ENCODE data around the gene VARS2.

VARS2 gene

DNA sequence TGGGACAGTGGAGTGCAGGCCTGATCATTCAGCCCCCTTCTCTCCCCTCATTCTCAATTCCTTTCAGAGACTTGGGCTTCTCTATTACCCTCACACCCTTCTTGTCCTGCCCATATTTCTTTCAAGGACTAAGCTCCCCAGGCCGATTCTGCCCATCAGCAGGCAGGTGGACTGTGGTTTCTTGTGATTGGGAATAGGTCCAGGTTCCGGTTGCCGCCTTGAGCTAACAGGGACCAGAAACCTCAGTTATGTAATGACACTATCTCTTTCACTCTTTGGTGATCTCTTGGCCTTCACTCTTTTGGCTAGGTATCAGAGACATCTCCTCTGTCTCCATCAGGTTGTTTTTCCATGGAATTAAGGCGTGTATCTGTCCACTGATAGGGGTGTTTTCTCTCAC, 33.2 kb downstream of the VARS2 start:
- POLR2A ChIA-PET, result no interaction called here
- no peak for DNase-seq (ENCODE audit: low read depth, low spot score)
- no peak overlapping the region for H3K4me3 ChIP-seq (ENCODE audit: low read depth, low read length)
- CTCF ChIA-PET, result interaction anchor here (2.2 to 2.7 kb wide), 2 partner anchors 123 to 140 kb away, joined by 9 to 16 read pairs; no protein-coding TSS in a partner anchor
- TF ChIP-seq, protein P1, sequence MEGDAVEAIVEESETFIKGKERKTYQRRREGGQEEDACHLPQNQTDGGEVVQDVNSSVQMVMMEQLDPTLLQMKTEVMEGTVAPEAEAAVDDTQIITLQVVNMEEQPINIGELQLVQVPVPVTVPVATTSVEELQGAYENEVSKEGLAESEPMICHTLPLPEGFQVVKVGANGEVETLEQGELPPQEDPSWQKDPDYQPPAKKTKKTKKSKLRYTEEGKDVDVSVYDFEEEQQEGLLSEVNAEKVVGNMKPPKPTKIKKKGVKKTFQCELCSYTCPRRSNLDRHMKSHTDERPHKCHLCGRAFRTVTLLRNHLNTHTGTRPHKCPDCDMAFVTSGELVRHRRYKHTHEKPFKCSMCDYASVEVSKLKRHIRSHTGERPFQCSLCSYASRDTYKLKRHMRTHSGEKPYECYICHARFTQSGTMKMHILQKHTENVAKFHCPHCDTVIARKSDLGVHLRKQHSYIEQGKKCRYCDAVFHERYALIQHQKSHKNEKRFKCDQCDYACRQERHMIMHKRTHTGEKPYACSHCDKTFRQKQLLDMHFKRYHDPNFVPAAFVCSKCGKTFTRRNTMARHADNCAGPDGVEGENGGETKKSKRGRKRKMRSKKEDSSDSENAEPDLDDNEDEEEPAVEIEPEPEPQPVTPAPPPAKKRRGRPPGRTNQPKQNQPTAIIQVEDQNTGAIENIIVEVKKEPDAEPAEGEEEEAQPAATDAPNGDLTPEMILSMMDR (IDR thresholded peaks at IDR 0.05; ENCODE audit: insufficient read depth, low read length, missing control alignments), result no peak

GRCh38 chr6:30948811-30949210, 34.8 kb downstream of the VARS2 start:
- TF ChIP-seq, protein P1 (IDR thresholded peaks at IDR 0.05; ENCODE audit: insufficient read depth, low read length, missing control alignments), result no peak
- H3K4me3 ChIP-seq (ENCODE audit: low read depth, low read length), result no peak overlapping the region
- DNase-seq (ENCODE audit: low read depth, low spot score), result no peak
- POLR2A ChIA-PET, result no interaction called here
- CTCF ChIA-PET, result interaction anchor here (1.0 to 1.9 kb wide), 3 partner anchors 120 to 131 kb away, joined by 3 to 8 read pairs (median 3); no protein-coding TSS in a partner anchor

- POLR2A ChIA-PET, result no interaction called here
- TF ChIP-seq, protein P1 (IDR thresholded peaks at IDR 0.05; ENCODE audit: insufficient read depth, low read length, missing control alignments), result no peak
- DNase-seq (ENCODE audit: low read depth, low spot score), result no peak
- H3K4me3 ChIP-seq (ENCODE audit: low read depth, low read length), result no peak overlapping the region
- CTCF ChIA-PET, result interaction anchor here (1.0 kb wide), 1 partner anchor 9 kb away, joined by 8 read pairs; no protein-coding TSS in a partner anchor
Measured at GRCh38 chr6:30951907-30952469, 38.0 kb downstream of the VARS2 start.

DNA sequence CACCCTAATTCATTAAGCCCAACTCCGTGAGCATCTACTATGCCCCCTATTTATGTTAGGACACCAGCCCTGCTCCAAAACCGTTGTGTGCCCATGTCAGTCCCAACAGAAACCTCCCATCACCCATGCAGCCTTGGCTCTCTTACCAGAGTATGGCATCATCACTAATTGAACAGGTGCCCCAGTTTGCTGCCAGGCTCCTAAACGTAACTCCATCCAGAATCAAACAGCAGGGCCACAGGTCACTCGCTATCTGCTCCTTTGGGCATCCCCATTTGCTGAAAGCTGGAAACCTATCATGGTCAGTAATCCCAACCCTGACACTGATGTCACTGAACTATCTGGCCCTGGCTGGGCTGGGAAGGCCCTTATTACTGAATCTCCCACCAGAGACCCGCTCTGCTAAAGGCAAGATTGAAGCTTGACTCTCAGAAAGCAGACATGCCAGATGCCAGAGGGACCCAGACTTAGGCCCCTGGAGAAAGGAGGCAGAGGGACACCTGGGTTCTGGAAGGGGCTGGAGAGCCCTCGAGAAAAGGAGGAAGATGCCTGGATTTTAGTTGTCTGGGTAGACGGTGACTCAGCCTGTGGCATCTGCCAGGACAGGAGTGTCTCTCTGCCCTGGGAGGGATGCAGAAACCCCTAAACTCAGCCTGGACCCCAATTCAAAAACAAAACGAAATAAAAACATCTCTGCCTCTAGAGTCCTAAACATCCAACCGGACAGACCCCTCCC, 40.8 kb downstream of the VARS2 start:
- ChIA-PET POLR2A (no interaction called here), CTCF (interaction anchor here (0.9 to 1.7 kb wide), 4 partner anchors 12 to 114 kb away, joined by 3 to 11 read pairs (median 6); no protein-coding TSS in a partner anchor)
- no peak for DNase-seq (ENCODE audit: low read depth, low spot score)
- H3K4me3 ChIP-seq (ENCODE audit: low read depth, low read length), result peak overlapping the region; percentile 40
- TF ChIP-seq, protein P1 (IDR thresholded peaks at IDR 0.05; ENCODE audit: insufficient read depth, low read length, missing control alignments), result no peak

DNA sequence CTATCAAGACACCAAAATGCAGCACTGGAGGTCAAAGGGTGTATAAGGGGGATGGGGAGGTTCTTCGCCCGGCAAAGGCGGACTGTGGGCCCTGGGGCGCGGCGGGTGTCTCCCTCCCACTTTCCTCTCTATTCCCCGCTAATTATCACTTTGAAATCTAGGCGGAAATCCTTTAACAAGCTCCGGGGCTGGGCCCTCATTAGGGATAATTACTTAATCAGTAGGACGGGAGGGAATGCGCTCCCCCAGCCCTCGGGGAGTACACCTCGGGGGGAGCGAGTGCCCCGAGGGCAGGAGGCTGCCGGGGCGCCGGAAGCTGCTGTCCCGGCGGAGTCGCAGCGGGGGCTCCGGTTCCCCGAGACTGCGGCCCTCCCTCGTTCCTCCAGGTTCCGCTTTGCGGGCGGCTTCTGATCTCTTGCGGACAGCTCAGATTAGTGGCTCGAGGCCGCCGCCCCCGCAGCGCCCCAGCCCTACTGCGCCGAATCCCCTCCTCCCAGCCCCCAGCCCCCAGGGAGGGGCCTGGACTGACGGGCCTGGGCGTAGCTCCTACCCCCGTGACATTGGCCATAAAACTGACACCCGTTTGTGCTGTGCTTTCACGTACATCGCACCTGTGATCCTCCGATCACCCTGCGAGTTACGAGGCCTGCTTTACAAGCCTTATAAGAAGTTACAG, 41.5 kb downstream of the VARS2 start:
- POLR2A ChIA-PET, result no interaction called here
- CTCF ChIA-PET, result interaction anchor here (0.8 to 1.7 kb wide), 8 partner anchors 11 to 115 kb away, joined by 3 to 11 read pairs (median 5); partner anchors contain the start of gene VARS2
- peak overlapping the region; percentile 40 for H3K4me3 ChIP-seq (ENCODE audit: low read depth, low read length)
- TF ChIP-seq, protein P1 (IDR thresholded peaks at IDR 0.05; ENCODE audit: insufficient read depth, low read length, missing control alignments), result no peak
- DNase-seq (ENCODE audit: low read depth, low spot score), result no peak

- ChIA-PET POLR2A (no interaction called here), CTCF (interaction anchor here (0.7 to 2.9 kb wide), 2 partner anchors 15 to 111 kb away, joined by 3 to 17 read pairs; no protein-coding TSS in a partner anchor)
- H3K4me3 ChIP-seq (ENCODE audit: low read depth, low read length), result no peak overlapping the region
- TF ChIP-seq, protein P1 (IDR thresholded peaks at IDR 0.05; ENCODE audit: insufficient read depth, low read length, missing control alignments), result no peak
- DNase-seq (ENCODE audit: low read depth, low spot score), result no peak
Measured at GRCh38 chr6:30957716-30958115, 43.7 kb downstream of the VARS2 start.

Measured in AG04449 (cell line).